Panc1 (cell line): ENCODE results near the gene NME4. TPM values are rescaled to one million over a fixed set of nuclear protein-coding genes. Genes with fewer than 3 reads are reported as not detected.

ENCODE experiments used
- ATAC-seq: fragments of 200-7000 bp; cut with Tn5 transposase; 2 replicates; pipeline ENCODE4 v1.9.1; 2020; ENCODE audit warnings: mild to moderate bottlenecking, moderate library complexity
- BruUV-seq: library from RNA; stranded (reverse); fragments of 400-500 nt; replicated peaks from 2 replicates; lab custom pipeline; 2021; lab: Mats Ljungman, UMichigan
- CTCF ChIA-PET: fragments of 300-600 bp; sonication (Branson Sonifier 250); formaldehyde crosslinking; loops from one replicate; lab custom pipeline; 2022; ENCODE audit warnings: antibody characterized with exemption; lab: Charles Lee
- POLR2A ChIA-PET: fragments of 300-600 bp; sonication (Branson Sonifier 250); formaldehyde crosslinking; loops from one replicate; lab custom pipeline; 2022; ENCODE audit warnings: antibody characterized with exemption; lab: Charles Lee
- DNase-seq: peaks from one replicate; pipeline ENCODE4 v3.0.0-alpha.2; 2010; ENCODE audit warnings: low read depth, low spot score
- H3K27ac ChIP-seq: 2 replicates; pipeline ENCODE4 v1.5.1; 2011; ENCODE audit warnings: mild to moderate bottlenecking, low read length, inconsistent platforms
- H3K27me3 ChIP-seq: fragments of 200-500 bp; sonication (Bioruptor generic); 2 replicates; pipeline ENCODE4 v1.6.0; 2014; ENCODE audit warnings: low read length, inconsistent platforms; ENCODE audit not compliant: control insufficient read depth, insufficient read depth
- H3K36me3 ChIP-seq: fragments of 200-500 bp; sonication (Bioruptor generic); 2 replicates; pipeline ENCODE4 v1.5.1; 2014; ENCODE audit warnings: inconsistent platforms, mild to moderate bottlenecking, low read length, moderate library complexity; ENCODE audit not compliant: control insufficient read depth, insufficient read depth
- H3K4me1 ChIP-seq: 2 replicates; pipeline ENCODE4 v1.5.1; 2011; ENCODE audit warnings: inconsistent platforms, mild to moderate bottlenecking, low read length, moderate library complexity; ENCODE audit not compliant: control insufficient read depth, insufficient read depth
- H3K4me3 ChIP-seq, 2 experiments: 2 replicates each; pipeline ENCODE4 v1.5.1; 2011 to 2012; ENCODE audit warnings: low read depth in 2 of 2, low read length in 2 of 2, mild to moderate bottlenecking in 2 of 2, inconsistent platforms in 1 of 2, moderate library complexity in 1 of 2
- H3K9me3 ChIP-seq: fragments of 200-500 bp; sonication (Bioruptor generic); 2 replicates; pipeline ENCODE4 v1.5.1; 2014; ENCODE audit warnings: low read depth, mild to moderate bottlenecking, inconsistent platforms, low read length, moderate library complexity; ENCODE audit not compliant: control insufficient read depth, insufficient read depth
- CTCF ChIP-seq: fragments of 450-650 bp; IDR thresholded peaks from 2 replicates; pipeline ENCODE4 v1.5.1; 2017; ENCODE audit warnings: mild to moderate bottlenecking
- POLR2AphosphoS5 ChIP-seq: IDR thresholded peaks from 2 replicates; pipeline ENCODE4 v1.6.1; 2012; ENCODE audit warnings: mild to moderate bottlenecking, low read depth, low read length, moderate library complexity
- SIN3A ChIP-seq: IDR thresholded peaks from 2 replicates; pipeline ENCODE4 v1.6.1; 2012; ENCODE audit warnings: low read depth, mild to moderate bottlenecking, low read length, moderate library complexity, borderline replicate concordance; ENCODE audit not compliant: insufficient read depth
- TCF7L2 ChIP-seq: IDR thresholded peaks from 2 replicates; pipeline ENCODE4 v1.6.1; 2011; ENCODE audit warnings: mild to moderate bottlenecking, low read depth, low read length, inconsistent platforms
- in situ Hi-C: cut with HindIII; loops from 2 replicates; pipeline ENCODE4 v1.10.0; 2016; ENCODE audit warnings: low sequenced_read_pairs, low pct_unique_long_range_greater_than_20kb
- intact Hi-C: fragments of 100-400 bp; cut with micrococcal nuclease; formaldehyde crosslinking; loops from one replicate; pipeline ENCODE4 v1.10.0; 2022; ENCODE audit not compliant: unreplicated experiment
- total RNA-seq: library from RNA; stranded (reverse); gene quantifications from one replicate; pipeline ENCODE4 v1.2.1, GENCODE V29; 2021; ENCODE audit not compliant: unreplicated experiment

NME4 gene
- total RNA-seq, 1 experiment from 2014 or later = 500 TPM

- CTCF ChIA-PET = no interaction called here
- in situ Hi-C loops = no loop called here
- Histone ChIP-seq H3K4me1 (0 out of 2 replicates have a peak, but pooled peaks cover 4% of the 10 kb centered on the region), H3K36me3 (no peaks in the 10 kb centered on the region), H3K27me3 (no peaks in the 10 kb centered on the region), H3K4me3 (no peak overlapping the region), H3K27ac (no peak overlapping the region), H3K9me3 (no peaks in the 10 kb centered on the region)
- intact Hi-C loops = no loop called here
- DNase-seq (no peak), ATAC-seq (no peak)
- TF ChIP-seq POLR2AphosphoS5 (no peak), TCF7L2 (no peak), CTCF (no peak), SIN3A (no peak)
- POLR2A ChIA-PET = interaction anchor here (0.7 kb wide), 1 partner anchor 39 kb away, joined by 5 read pairs; no protein-coding TSS in a partner anchor
- BruUV-seq = no TSS peak
These were observed 48.6 kb downstream of the NME4 start for GRCh38 chr16:445566-445965.

Other genes starting within 250 kb of the NME4 start
- gene HBZ, start 244.6 kb upstream of the NME4 start, total RNA-seq = 1.1 TPM
- not detected for gene HBM, start 231.2 kb upstream of the NME4 start, total RNA-seq
- not detected for gene HBA2, start 224.3 kb upstream of the NME4 start, total RNA-seq
- gene HBA1, start 220.5 kb upstream of the NME4 start, total RNA-seq = 4.4 TPM
- gene HBQ1, start 216.7 kb upstream of the NME4 start, total RNA-seq = 10.4 TPM
- gene LUC7L, start 167.8 kb upstream of the NME4 start, total RNA-seq = 75.3 TPM
- gene FAM234A, start 162.4 kb upstream of the NME4 start, total RNA-seq = 121 TPM
- 10.2 TPM for gene RGS11, start 121.3 kb upstream of the NME4 start, total RNA-seq
- 2.4 TPM for gene ARHGDIG, start 116.6 kb upstream of the NME4 start, total RNA-seq
- 1.1 TPM for gene PDIA2, start 114.0 kb upstream of the NME4 start, total RNA-seq
- gene AXIN1, start 44.5 kb upstream of the NME4 start, total RNA-seq = 53.3 TPM
- 140 TPM for gene MRPL28, start 26.7 kb upstream of the NME4 start, total RNA-seq
- 128 TPM for gene PGAP6, start 15.2 kb upstream of the NME4 start, total RNA-seq
- 92.7 TPM for gene DECR2, start 4.7 kb downstream of the NME4 start, total RNA-seq
- 57.3 TPM for gene RAB11FIP3, start 28.4 kb downstream of the NME4 start, total RNA-seq
- 78.5 TPM for gene CAPN15, start 130.5 kb downstream of the NME4 start, total RNA-seq
- gene PRR35, start 163.2 kb downstream of the NME4 start, total RNA-seq = 2.2 TPM
- 4.0 TPM for gene NHLRC4, start 169.8 kb downstream of the NME4 start, total RNA-seq
- gene PIGQ, start 172.8 kb downstream of the NME4 start, total RNA-seq = 83.5 TPM
- 30.7 TPM for gene RAB40C, start 192.9 kb downstream of the NME4 start, total RNA-seq
- 2.0 TPM for gene WFIKKN1, start 233.8 kb downstream of the NME4 start, total RNA-seq
- gene METTL26, start 239.1 kb downstream of the NME4 start, total RNA-seq = 91.8 TPM
- 91.6 TPM for gene MCRIP2, start 244.6 kb downstream of the NME4 start, total RNA-seq